Parathyroid adenoma (tissue), 2 donors: ENCODE measurements around the gene TMEM150C.

Experiments
- H2AFZ ChIP-seq: fragments of 300-600 bp; sonication (generic); one replicate; pipeline ENCODE4 v1.7.0; 2017; ENCODE audit warnings: antibody characterized with exemption, mild to moderate bottlenecking
- H3K27ac ChIP-seq: fragments of 300-600 bp; sonication (generic); one replicate; pipeline ENCODE4 v1.7.0; 2017
- H3K27me3 ChIP-seq: fragments of 300-600 bp; sonication (generic); one replicate; pipeline ENCODE4 v1.7.0; 2017; ENCODE audit warnings: low read length; ENCODE audit not compliant: control insufficient read depth, insufficient read depth
- H3K36me3 ChIP-seq: fragments of 300-600 bp; sonication (generic); one replicate; pipeline ENCODE4 v1.7.0; 2017; ENCODE audit warnings: low read length; ENCODE audit not compliant: control insufficient read depth, insufficient read depth
- H3K4me1 ChIP-seq: fragments of 300-600 bp; sonication (generic); one replicate; pipeline ENCODE4 v1.7.0; 2017; ENCODE audit warnings: control low read depth
- H3K4me2 ChIP-seq: fragments of 300-600 bp; sonication (generic); one replicate; pipeline ENCODE4 v1.7.0; 2017; ENCODE audit warnings: low read length
- H3K4me3 ChIP-seq: fragments of 300-600 bp; sonication (generic); one replicate; pipeline ENCODE4 v1.7.0; 2017; ENCODE audit warnings: low read depth, low read length
- H3K79me2 ChIP-seq: fragments of 300-600 bp; sonication (generic); one replicate; pipeline ENCODE4 v1.7.0; 2017; ENCODE audit warnings: control low read depth
- H3K9ac ChIP-seq: fragments of 300-600 bp; sonication (generic); one replicate; pipeline ENCODE4 v1.7.0; 2017; ENCODE audit warnings: mild to moderate bottlenecking
- H3K9me3 ChIP-seq: fragments of 300-600 bp; sonication (generic); one replicate; pipeline ENCODE4 v1.7.0; 2017; ENCODE audit warnings: low read length; ENCODE audit not compliant: control insufficient read depth
- TF ChIP-seq, protein P1 (sequence below): fragments of 300-600 bp; sonication (generic); IDR thresholded peaks from one replicate; pipeline ENCODE4 v1.7.0; 2017; ENCODE audit warnings: antibody characterized with exemption, mild to moderate bottlenecking
- donor health status: primary hyperparathyroidism.

Gene TMEM150C

DNA sequence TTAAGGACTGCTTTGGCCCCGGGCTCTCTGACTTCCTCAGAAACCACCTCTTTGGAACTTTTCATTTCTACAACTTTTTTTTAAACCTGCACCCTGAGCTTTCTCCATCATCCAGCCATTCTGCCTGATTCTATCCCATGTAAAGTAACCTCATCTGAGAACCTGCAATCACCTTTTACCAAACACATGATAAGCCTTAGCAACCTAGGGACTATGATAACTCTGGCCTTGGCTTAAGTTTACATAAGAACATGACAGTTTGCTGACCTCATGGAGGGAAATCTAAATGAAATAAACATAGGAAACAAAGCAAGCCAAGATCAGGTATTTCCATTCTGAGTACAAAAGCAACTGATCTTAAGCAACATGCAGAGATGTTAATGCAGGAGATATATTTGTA is 15.7 kb upstream of the TMEM150C start:
- no peaks in the 10 kb centered on the region for H3K4me1 ChIP-seq
- no peak overlapping the region for H3K27ac ChIP-seq
- TF ChIP-seq, protein P1, sequence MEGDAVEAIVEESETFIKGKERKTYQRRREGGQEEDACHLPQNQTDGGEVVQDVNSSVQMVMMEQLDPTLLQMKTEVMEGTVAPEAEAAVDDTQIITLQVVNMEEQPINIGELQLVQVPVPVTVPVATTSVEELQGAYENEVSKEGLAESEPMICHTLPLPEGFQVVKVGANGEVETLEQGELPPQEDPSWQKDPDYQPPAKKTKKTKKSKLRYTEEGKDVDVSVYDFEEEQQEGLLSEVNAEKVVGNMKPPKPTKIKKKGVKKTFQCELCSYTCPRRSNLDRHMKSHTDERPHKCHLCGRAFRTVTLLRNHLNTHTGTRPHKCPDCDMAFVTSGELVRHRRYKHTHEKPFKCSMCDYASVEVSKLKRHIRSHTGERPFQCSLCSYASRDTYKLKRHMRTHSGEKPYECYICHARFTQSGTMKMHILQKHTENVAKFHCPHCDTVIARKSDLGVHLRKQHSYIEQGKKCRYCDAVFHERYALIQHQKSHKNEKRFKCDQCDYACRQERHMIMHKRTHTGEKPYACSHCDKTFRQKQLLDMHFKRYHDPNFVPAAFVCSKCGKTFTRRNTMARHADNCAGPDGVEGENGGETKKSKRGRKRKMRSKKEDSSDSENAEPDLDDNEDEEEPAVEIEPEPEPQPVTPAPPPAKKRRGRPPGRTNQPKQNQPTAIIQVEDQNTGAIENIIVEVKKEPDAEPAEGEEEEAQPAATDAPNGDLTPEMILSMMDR: no peak
- H3K4me2 ChIP-seq: no peak overlapping the region
- H3K79me2 ChIP-seq: no peaks in the 10 kb centered on the region
- H3K27me3 ChIP-seq: no peaks in the 10 kb centered on the region
- no peaks in the 10 kb centered on the region for H3K9me3 ChIP-seq
- H3K4me3 ChIP-seq: no peak overlapping the region
- no peak overlapping the region for H3K9ac ChIP-seq
- no peaks in the 10 kb centered on the region for H3K36me3 ChIP-seq
- H2AFZ ChIP-seq: no peak overlapping the region

DNA sequence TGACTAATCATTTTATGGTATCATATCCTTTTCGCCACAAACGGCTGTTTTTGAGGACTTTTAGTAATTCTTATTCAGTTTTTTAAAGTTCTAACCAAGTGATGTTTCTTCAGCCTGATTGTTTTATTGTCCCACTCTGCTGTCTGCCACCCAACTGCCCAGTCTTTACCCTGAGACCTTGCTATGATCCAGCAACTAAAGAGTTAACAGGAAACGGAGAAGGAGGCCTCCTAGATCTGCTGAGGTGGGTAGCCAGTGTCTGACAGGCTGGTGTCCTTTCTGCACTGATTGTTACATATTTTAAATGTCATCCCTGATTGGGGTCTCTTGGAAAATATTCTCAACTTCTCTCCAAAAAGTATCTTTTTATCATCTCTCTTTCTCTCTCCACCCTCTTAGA is 7.9 kb upstream of the TMEM150C start:
- TF ChIP-seq, protein P1: no peak
- Histone ChIP-seq H3K4me2 (no peak overlapping the region), H3K36me3 (no peaks in the 10 kb centered on the region), H2AFZ (no peak overlapping the region), H3K27me3 (no peaks in the 10 kb centered on the region), H3K9me3 (no peaks in the 10 kb centered on the region), H3K27ac (no peak overlapping the region), H3K9ac (no peak overlapping the region), H3K79me2 (no peaks in the 10 kb centered on the region), H3K4me3 (no peak overlapping the region), H3K4me1 (no peaks in the 10 kb centered on the region)

DNA sequence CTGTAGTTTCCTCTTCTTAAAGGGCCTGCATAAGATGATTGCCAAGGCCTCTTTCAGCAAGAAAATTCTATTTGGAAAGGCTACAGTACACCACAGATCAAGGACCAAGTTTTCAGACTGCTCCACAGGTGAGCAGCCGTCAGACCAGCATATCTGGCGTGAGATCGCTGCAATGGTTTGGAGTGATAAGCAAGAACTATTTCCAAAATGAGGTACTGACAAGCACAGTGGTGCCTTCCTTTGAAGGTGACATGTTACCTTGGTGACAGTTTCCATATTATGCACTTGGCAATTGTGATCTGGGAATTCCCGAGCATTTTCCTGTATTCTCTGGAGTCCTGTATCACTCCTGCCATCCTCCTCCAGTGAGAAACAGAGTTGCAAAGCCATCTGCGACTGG is 7.3 kb upstream of the TMEM150C start:
- H3K4me3 ChIP-seq: no peak overlapping the region
- H3K9me3 ChIP-seq: no peaks in the 10 kb centered on the region
- no peaks in the 10 kb centered on the region for H3K4me1 ChIP-seq
- no peaks in the 10 kb centered on the region for H3K36me3 ChIP-seq
- TF ChIP-seq, protein P1: no peak
- H3K27me3 ChIP-seq: no peaks in the 10 kb centered on the region
- no peaks in the 10 kb centered on the region for H3K79me2 ChIP-seq
- no peak overlapping the region for H3K4me2 ChIP-seq
- H3K9ac ChIP-seq: no peak overlapping the region
- no peak overlapping the region for H3K27ac ChIP-seq
- no peak overlapping the region for H2AFZ ChIP-seq

DNA sequence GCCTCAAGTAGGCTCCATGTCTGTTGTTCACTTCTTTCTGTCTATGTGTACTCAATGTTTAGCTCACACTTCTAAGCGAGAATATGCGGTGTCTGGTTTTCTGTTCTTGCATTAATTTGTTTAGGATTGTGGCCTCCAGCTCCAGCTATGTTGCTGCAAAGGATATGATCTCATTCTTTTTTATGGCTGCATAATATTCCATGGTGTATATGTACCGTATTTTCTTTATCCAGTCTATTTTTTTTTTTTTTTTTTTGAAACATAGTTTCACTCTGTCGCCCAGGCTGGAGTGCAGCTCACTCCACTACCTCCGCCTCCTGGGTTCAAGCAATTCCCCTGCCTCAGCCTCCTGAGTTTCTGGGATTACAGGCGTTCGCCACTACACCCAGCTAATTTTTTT is 5.7 kb upstream of the TMEM150C start:
- Histone ChIP-seq H3K9ac (no peak overlapping the region), H3K4me1 (no peaks in the 10 kb centered on the region), H3K27ac (no peak overlapping the region), H3K27me3 (no peaks in the 10 kb centered on the region), H3K36me3 (no peaks in the 10 kb centered on the region), H2AFZ (no peak overlapping the region), H3K79me2 (no peaks in the 10 kb centered on the region), H3K9me3 (no peaks in the 10 kb centered on the region), H3K4me3 (no peak overlapping the region), H3K4me2 (no peak overlapping the region)
- TF ChIP-seq, protein P1: no peak

DNA sequence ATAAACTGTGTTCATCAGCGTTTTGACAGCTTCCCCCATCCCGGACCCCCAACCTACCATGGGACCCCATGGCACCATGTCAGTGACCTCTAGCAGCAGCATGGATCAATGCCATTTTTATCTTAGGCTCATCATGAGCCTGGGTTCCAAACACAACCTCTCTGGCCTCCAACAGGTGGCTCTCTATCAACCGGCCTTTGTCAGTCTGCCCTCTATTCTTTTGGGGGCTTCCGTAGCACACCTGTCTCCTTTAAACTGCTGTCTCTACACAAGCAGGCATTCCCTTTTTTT is 721 bp upstream of the TMEM150C start:
- Histone ChIP-seq H3K9ac (no peak overlapping the region), H3K4me2 (no peak overlapping the region), H3K27me3 (no peaks in the 10 kb centered on the region), H3K36me3 (no peaks in the 10 kb centered on the region), H3K9me3 (no peaks in the 10 kb centered on the region), H3K27ac (no peak overlapping the region), H2AFZ (no peak overlapping the region), H3K79me2 (no peaks in the 10 kb centered on the region), H3K4me1 (no peaks in the 10 kb centered on the region), H3K4me3 (no peak overlapping the region)
- TF ChIP-seq, protein P1: no peak
